MCF 10A (cell line): ENCODE results near the gene SLC8A2. TPM values are rescaled to one million over a fixed set of nuclear protein-coding genes. Genes with fewer than 3 reads are reported as not detected.

Experiments used
- BruUV-seq: library from RNA; stranded (reverse); fragments of 400-500 nt; replicated peaks from 2 replicates; lab custom pipeline; 2021; lab: Mats Ljungman, UMichigan
- CTCF ChIA-PET: fragments of 300-600 bp; sonication (Branson Sonifier 250); formaldehyde crosslinking; extraction: SDS; loops from one replicate; lab custom pipeline; 2021; ENCODE audit warnings: antibody characterized with exemption, inconsistent platforms; lab: Yijun Ruan, JAX
- POLR2A ChIA-PET: fragments of 300-600, 350-650 bp; sonication (Branson Sonifier 250); formaldehyde crosslinking; extraction: SDS; loops from one replicate; lab custom pipeline; 2020; ENCODE audit warnings: antibody characterized with exemption, inconsistent platforms; lab: Yijun Ruan, JAX
- DNase-seq: peaks from one replicate; pipeline ENCODE4 v3.0.0-alpha.2; 2018; ENCODE audit not compliant: unreplicated experiment
- H3K27ac Mint-ChIP-seq: one replicate; pipeline ENCODE4 v1.8.0; 2022; ENCODE audit warnings: mild to moderate bottlenecking, low read depth, mixed read lengths; ENCODE audit not compliant: unreplicated experiment
- H3K27me3 Mint-ChIP-seq: one replicate; pipeline ENCODE4 v1.8.0; 2022; ENCODE audit warnings: mixed read lengths; ENCODE audit not compliant: insufficient read depth, unreplicated experiment
- H3K36me3 Mint-ChIP-seq: one replicate; pipeline ENCODE4 v1.8.0; 2022; ENCODE audit warnings: mild to moderate bottlenecking, moderate library complexity, mixed read lengths; ENCODE audit not compliant: insufficient read depth, unreplicated experiment
- H3K4me1 Mint-ChIP-seq: one replicate; pipeline ENCODE4 v1.8.0; 2022; ENCODE audit warnings: mixed read lengths; ENCODE audit not compliant: insufficient read depth, unreplicated experiment
- H3K4me3 Mint-ChIP-seq: one replicate; pipeline ENCODE4 v1.8.0; 2022; ENCODE audit warnings: mild to moderate bottlenecking, moderate library complexity, mixed read lengths; ENCODE audit not compliant: unreplicated experiment
- H3K9me3 Mint-ChIP-seq: one replicate; pipeline ENCODE4 v1.8.0; 2022; ENCODE audit warnings: mixed read lengths; ENCODE audit not compliant: unreplicated experiment
- CTCF ChIP-seq: fragments of 200-600 bp; IDR thresholded peaks from one replicate; pipeline ENCODE4 v1.8.0; 2022; ENCODE audit warnings: antibody characterized with exemption, mild to moderate bottlenecking; ENCODE audit not compliant: unreplicated experiment
- intact Hi-C: fragments of 100-400 bp; cut with micrococcal nuclease; formaldehyde crosslinking; loops from 2 replicates; pipeline ENCODE4 v1.14.1; 2022
- total RNA-seq: library from RNA; stranded (reverse); gene quantifications from 2 replicates; pipeline ENCODE4 v1.2.3, GENCODE V29; 2022

Gene SLC8A2
- total RNA-seq, 1 experiment from 2014 or later: not detected

GRCh38 chr19:47475465-47475864, 3.8 kb upstream of the SLC8A2 start:
- no peak overlapping the region for H3K4me3 Mint-ChIP-seq
- CTCF ChIA-PET: interaction anchor here (0.6 to 2.0 kb wide), 5 partner anchors 8 to 180 kb away, joined by 3 to 7 read pairs (median 4); partner anchors contain the start of gene KPTN
- POLR2A ChIA-PET: interaction anchor here (1.0 kb wide), 1 partner anchor 8 kb away, joined by 4 read pairs; no protein-coding TSS in a partner anchor
- no peak overlapping the region for H3K27ac Mint-ChIP-seq
- peaks cover 21% of the 10 kb centered on the region for H3K27me3 Mint-ChIP-seq
- H3K9me3 Mint-ChIP-seq: no peaks in the 10 kb centered on the region
- intact Hi-C loops: no loop called here
- H3K4me1 Mint-ChIP-seq: peaks cover 7% of the 10 kb centered on the region
- no peaks in the 10 kb centered on the region for H3K36me3 Mint-ChIP-seq
- DNase-seq: no peak
- TF ChIP-seq CTCF: no peak
- no TSS peak for BruUV-seq

GRCh38 chr19:47473336-47473735, 1.6 kb upstream of the SLC8A2 start:
- BruUV-seq: no TSS peak
- ChIA-PET POLR2A (no interaction called here), CTCF (interaction anchor here (0.6 to 2.3 kb wide), 4 partner anchors 10 to 123 kb away, joined by 3 to 11 read pairs (median 5); partner anchors contain the start of gene KPTN)
- H3K27me3 Mint-ChIP-seq: peaks cover 43% of the 10 kb centered on the region
- peaks cover 7% of the 10 kb centered on the region for H3K4me1 Mint-ChIP-seq
- H3K9me3 Mint-ChIP-seq: no peaks in the 10 kb centered on the region
- TF ChIP-seq CTCF: no peak
- H3K4me3 Mint-ChIP-seq: no peak overlapping the region
- DNase-seq: no peak
- no peaks in the 10 kb centered on the region for H3K36me3 Mint-ChIP-seq
- intact Hi-C loops: no loop called here
- no peak overlapping the region for H3K27ac Mint-ChIP-seq

GRCh38 chr19:47471381-47471732, 336 bp downstream of the SLC8A2 start:
- no peak for TF ChIP-seq CTCF
- DNase-seq: no peak
- H3K27ac Mint-ChIP-seq: peak overlapping the region; percentile 13
- no TSS peak for BruUV-seq
- no peak overlapping the region for H3K4me3 Mint-ChIP-seq
- H3K36me3 Mint-ChIP-seq: no peaks in the 10 kb centered on the region
- H3K4me1 Mint-ChIP-seq: peaks cover 7% of the 10 kb centered on the region
- no peaks in the 10 kb centered on the region for H3K9me3 Mint-ChIP-seq
- CTCF ChIA-PET: interaction anchor here (2.3 kb wide), 1 partner anchor 35 kb away, joined by 11 read pairs; no protein-coding TSS in a partner anchor
- POLR2A ChIA-PET: no interaction called here
- intact Hi-C loops: no loop called here
- H3K27me3 Mint-ChIP-seq: peaks cover 49% of the 10 kb centered on the region

- no TSS peak for BruUV-seq
- ChIA-PET POLR2A (no interaction called here), CTCF (interaction anchor here (2.3 kb wide), 1 partner anchor 34 kb away, joined by 11 read pairs; no protein-coding TSS in a partner anchor)
- intact Hi-C loops: no loop called here
- Mint-ChIP-seq H3K36me3 (no peaks in the 10 kb centered on the region), H3K4me1 (peaks cover 7% of the 10 kb centered on the region), H3K27ac (peak overlapping the region; percentile 13), H3K9me3 (no peaks in the 10 kb centered on the region), H3K4me3 (no peak overlapping the region), H3K27me3 (peaks cover 50% of the 10 kb centered on the region)
- DNase-seq: no peak
- no peak for TF ChIP-seq CTCF
These were observed 1.1 kb downstream of the SLC8A2 start for GRCh38 chr19:47470447-47471195.
